Pancreas (tissue), 10 donors: ENCODE measurements around the gene ACSL3. TPM values are rescaled to one million over a fixed set of nuclear protein-coding genes. Genes with fewer than 3 reads are reported as not detected.

Experiments
- ATAC-seq, 4 donors: fragments of 200-7000 bp; cut with Tn5 transposase; one replicate each; pipeline versions ENCODE4 v1.8.0 to v1.9.1; 2020; ENCODE audit warnings: mild to moderate bottlenecking in 4 of 4, moderate library complexity in 4 of 4
- DNase-seq, 6 donors: peaks; one replicate each; pipeline ENCODE4 v3.0.0-alpha.2; 2020
- FAIRE-seq: peaks from 2 replicates; lab custom pipeline; 2012; peaks lifted over from hg19 to GRCh38; lab: Jason Lieb, UNC
- H3K27ac ChIP-seq, 4 donors: fragments of 200-600 bp; sonication (generic); 1 replicate in 3 of 4; 2 replicates in 1 of 4; pipeline versions ENCODE4 v1.5.0 to v1.8.0; 2020
- H3K27me3 ChIP-seq, 4 donors: fragments of 200-600 bp; one replicate each; pipeline ENCODE4 v1.8.0; 2021
- H3K36me3 ChIP-seq, 3 donors: fragments of 200-600 bp; sonication (generic) in 1 of 3; one replicate each; pipeline versions ENCODE4 v1.5.0 to v1.8.0; 2020 to 2021
- H3K4me1 ChIP-seq, 3 donors: fragments of 200-600 bp; one replicate each; pipeline ENCODE4 v1.8.0; 2021
- H3K4me3 ChIP-seq, 4 donors: fragments of 200-600 bp; sonication (generic) in 2 of 4; one replicate each; pipeline versions ENCODE4 v1.5.0 to v1.8.0; 2020 to 2021
- H3K9me3 ChIP-seq, 4 donors: fragments of 200-600 bp; one replicate each; pipeline ENCODE4 v1.8.0; 2021
- WGBS, 2 donors: extraction: QIAGEN DNeasy Blood & Tissue Kit; methylation state at CpG; one replicate each; pipeline ENCODE4 v1.1.7; 2013; 5-methylcytosine and 5-hydroxymethylcytosine counted together
- intact Hi-C, 3 donors: fragments of 100-400 bp; cut with DNase I; formaldehyde crosslinking; loops; one replicate each; pipeline versions ENCODE4 v1.11.1 to v1.14.2; 2022
- polyA plus RNA-seq, 2 donors: library from polyadenylated mRNA; stranded (reverse); fragments of 200-250 nt; gene quantifications; one replicate each; pipeline ENCODE4 v1.2.3, GENCODE V29; 2013
- total RNA-seq, 6 donors: library from RNA; stranded (reverse); fragmentation: NEBNext Ultra II Directional in 4 of 6; extraction: Animal tissue kit (Norgen Biotek cat#: 25700) in 4 of 6; gene quantifications; one replicate each; pipeline versions ENCODE4 v1.2.1 to v1.2.4, GENCODE V29; 2021 to 2023
- TF ChIP-seq, protein P1 (sequence below), 4 donors: fragments of 200-600 bp; sonication (generic) in 3 of 4; IDR thresholded peaks; one replicate each; pipeline versions ENCODE4 v1.5.0 to v1.8.0; 2021; ENCODE audit warnings: antibody characterized with exemption in 4 of 4
- donor health status: healthy with polysubstance abuse.
- donor health status: DM: no; HTN: no; CAD: no; lungs with moderate emphysema.
- donor health status: DM: no; HTN: no; CAD: no.
- donor health status: control.
- donor health status: control.
- donor health status: Bipolar disorder and iron deficiency.
- donor health status: DM: yes; HTN: yes; CAD: no.
- donor health status: DM: no; HTN: no; CAD: no.
- donor health status: DM: no; HTN: no; CAD: no.
- donor health status: DM: yes; HTN: yes; CAD: no.

The ACSL3 gene
- total and polyA plus RNA-seq, 8 donors: 4.7 to 32.0 (median 15.9) TPM

DNA sequence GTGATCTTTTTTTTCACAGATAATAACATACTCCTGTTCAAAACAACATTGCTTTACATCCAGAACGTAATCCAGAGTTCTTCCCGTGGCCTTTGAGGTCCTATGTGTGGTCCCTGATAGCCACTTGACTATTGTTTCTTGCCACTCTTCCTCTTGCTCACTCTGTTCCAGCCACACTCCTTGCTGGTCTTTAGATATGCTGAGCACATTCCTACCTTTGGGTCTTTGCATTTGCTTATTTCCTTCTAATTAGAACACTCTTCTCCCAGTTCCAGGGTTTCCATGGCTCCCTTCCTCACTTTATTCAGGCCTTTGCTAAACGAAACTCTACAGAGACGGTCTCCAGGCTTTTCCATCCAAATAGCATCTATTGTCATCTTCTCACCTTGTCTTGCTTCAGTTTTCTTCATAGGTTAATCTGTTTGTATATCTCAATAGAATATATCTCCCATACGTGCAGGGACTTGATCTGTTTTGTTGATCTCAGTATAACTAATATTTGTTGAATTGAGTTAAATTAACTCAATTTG lies 59.9 kb downstream of the ACSL3 start:
- TF ChIP-seq, protein P1, sequence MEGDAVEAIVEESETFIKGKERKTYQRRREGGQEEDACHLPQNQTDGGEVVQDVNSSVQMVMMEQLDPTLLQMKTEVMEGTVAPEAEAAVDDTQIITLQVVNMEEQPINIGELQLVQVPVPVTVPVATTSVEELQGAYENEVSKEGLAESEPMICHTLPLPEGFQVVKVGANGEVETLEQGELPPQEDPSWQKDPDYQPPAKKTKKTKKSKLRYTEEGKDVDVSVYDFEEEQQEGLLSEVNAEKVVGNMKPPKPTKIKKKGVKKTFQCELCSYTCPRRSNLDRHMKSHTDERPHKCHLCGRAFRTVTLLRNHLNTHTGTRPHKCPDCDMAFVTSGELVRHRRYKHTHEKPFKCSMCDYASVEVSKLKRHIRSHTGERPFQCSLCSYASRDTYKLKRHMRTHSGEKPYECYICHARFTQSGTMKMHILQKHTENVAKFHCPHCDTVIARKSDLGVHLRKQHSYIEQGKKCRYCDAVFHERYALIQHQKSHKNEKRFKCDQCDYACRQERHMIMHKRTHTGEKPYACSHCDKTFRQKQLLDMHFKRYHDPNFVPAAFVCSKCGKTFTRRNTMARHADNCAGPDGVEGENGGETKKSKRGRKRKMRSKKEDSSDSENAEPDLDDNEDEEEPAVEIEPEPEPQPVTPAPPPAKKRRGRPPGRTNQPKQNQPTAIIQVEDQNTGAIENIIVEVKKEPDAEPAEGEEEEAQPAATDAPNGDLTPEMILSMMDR (IDR thresholded peaks at IDR 0.05): no peak
- no peak overlapping the region for H3K27ac ChIP-seq
- H3K27me3 ChIP-seq: no peaks in the 10 kb centered on the region
- peaks cover 0 to 38% (median 2%) of the 10 kb centered on the region in 3 donors for H3K36me3 ChIP-seq
- H3K4me3 ChIP-seq: no peak overlapping the region
- DNase-seq (no peak), ATAC-seq (no peak), FAIRE-seq (no peak)
- WGBS, 2 donors: 81 to 86% methylated on average over 5 of the region's 5 CpGs
- H3K9me3 ChIP-seq: no peaks in the 10 kb centered on the region
- H3K4me1 ChIP-seq: peaks cover 0 to 3% (median 3%) of the 10 kb centered on the region in 3 donors
- intact Hi-C loops: no loop called here

DNA sequence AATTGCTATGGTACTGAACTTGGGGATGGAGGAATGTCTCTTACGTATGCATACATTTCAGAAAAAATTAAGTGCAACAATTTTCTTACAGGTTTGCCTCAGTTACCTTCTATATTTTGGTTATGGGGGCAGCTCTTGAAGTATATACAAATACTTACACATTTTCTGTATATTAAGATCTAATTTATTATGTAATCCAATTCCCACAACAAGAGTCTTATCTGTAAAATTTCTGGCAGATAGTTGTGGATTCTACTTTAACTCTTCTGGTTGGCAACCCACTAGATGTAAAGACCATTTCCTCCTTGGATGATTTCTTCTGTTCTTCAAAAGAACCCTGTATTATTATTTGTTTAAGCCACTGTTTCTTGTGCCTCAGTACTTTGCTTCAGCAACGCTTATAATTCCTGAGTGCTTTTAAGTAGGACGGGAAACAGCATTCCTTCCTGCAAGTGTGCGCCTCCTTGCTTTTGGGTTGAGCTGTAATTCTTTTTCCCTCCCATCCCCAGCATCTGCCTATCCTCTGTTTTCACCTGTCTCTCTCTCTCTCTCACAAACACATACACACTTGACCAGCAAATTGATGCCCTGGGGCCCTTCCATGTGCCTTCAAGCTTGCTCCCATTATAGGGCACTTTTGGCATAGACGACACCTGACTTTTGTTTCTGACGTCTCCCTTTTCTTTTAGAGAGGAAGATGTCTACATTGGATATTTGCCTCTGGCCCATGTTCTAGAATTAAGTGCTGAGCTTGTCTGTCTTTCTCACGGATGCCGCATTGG lies 61.4 kb downstream of the ACSL3 start:
- ATAC-seq: no peak
- no peak for DNase-seq
- Histone ChIP-seq H3K4me1 (no peaks in the 10 kb centered on the region), H3K4me3 (no peak overlapping the region), H3K36me3 (peaks cover 0 to 38% (median 6%) of the 10 kb centered on the region in 3 donors), H3K9me3 (no peaks in the 10 kb centered on the region), H3K27ac (no peak overlapping the region), H3K27me3 (no peaks in the 10 kb centered on the region)
- TF ChIP-seq, protein P1 (IDR thresholded peaks at IDR 0.05): no peak
- 92 to 94% methylated on average over 8 of the region's 8 CpGs for WGBS, 2 donors
- intact Hi-C loops: no loop called here
- FAIRE-seq: no peak

DNA sequence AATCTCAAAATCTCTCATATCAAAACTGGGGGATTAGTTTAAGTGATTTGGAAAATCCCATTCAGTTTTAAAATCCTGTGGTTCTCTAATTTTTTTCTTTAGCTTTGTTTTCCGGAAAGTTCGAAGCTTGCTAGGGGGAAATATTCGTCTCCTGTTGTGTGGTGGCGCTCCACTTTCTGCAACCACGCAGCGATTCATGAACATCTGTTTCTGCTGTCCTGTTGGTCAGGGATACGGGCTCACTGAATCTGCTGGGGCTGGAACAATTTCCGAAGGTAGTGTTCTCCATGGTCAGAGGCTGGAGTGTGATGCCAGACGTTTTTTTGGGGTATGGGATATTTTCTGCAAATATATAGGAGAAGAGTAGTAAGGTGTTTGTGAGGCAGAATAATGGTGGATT lies 66.1 kb downstream of the ACSL3 start:
- TF ChIP-seq, protein P1 (IDR thresholded peaks at IDR 0.05): no peak
- Histone ChIP-seq H3K9me3 (no peaks in the 10 kb centered on the region), H3K4me3 (no peak overlapping the region), H3K36me3 (peaks cover 4 to 27% (median 12%) of the 10 kb centered on the region in 3 donors), H3K27ac (no peak overlapping the region), H3K27me3 (no peaks in the 10 kb centered on the region), H3K4me1 (no peaks in the 10 kb centered on the region)
- ATAC-seq (no peak), DNase-seq (no peak), FAIRE-seq (no peak)
- 91 to 94% methylated on average over 9 of the region's 9 CpGs for WGBS, 2 donors
- intact Hi-C loops: no loop called here

DNA sequence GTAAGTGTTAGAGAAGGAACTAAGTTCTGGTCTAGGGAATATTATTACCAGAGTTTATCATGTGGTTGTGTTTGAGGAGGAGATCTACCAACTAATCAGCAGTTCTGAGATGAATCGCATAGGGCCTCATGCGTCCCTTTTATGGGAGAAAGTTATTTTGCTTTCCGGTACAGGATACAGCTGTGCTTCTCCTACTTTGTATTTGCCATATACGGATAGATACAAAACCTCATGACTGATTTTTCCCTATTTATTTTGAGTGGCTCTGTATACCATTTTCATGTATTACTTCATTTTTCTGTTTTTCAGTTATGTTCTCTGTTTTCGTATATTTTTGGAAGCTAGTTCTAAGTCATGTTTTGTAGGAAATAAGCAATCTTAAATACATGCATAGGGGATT lies 66.8 kb downstream of the ACSL3 start:
- no peaks in the 10 kb centered on the region for H3K4me1 ChIP-seq

More for the DNA sequence above, 66.8 kb downstream of the ACSL3 start:
- Histone ChIP-seq H3K36me3 (peaks cover 4 to 25% (median 14%) of the 10 kb centered on the region in 3 donors), H3K27me3 (no peaks in the 10 kb centered on the region), H3K9me3 (no peaks in the 10 kb centered on the region), H3K27ac (no peak overlapping the region), H3K4me3 (no peak overlapping the region)
- DNase-seq (no peak), FAIRE-seq (no peak), ATAC-seq (no peak)
- intact Hi-C loops: no loop called here
- TF ChIP-seq, protein P1 (IDR thresholded peaks at IDR 0.05): no peak
- WGBS, 2 donors: 83 to 93% methylated on average over 5 of the region's 5 CpGs
